GM18505 (cell line): ENCODE results near the gene RAB3A.

Experiments
- ATAC-seq: cut with Tn5 transposase; IDR thresholded peaks from one replicate; pipeline ENCODE4 v1.9.1; 2021; ENCODE audit not compliant: unreplicated experiment
- POLR2A ChIP-seq: IDR thresholded peaks from 4 replicates; pipeline ENCODE4 v1.6.1; 2011; ENCODE audit warnings: borderline replicate concordance; ENCODE audit not compliant: insufficient read depth, insufficient read length; ENCODE audit errors: extremely low read depth

RAB3A gene

DNA sequence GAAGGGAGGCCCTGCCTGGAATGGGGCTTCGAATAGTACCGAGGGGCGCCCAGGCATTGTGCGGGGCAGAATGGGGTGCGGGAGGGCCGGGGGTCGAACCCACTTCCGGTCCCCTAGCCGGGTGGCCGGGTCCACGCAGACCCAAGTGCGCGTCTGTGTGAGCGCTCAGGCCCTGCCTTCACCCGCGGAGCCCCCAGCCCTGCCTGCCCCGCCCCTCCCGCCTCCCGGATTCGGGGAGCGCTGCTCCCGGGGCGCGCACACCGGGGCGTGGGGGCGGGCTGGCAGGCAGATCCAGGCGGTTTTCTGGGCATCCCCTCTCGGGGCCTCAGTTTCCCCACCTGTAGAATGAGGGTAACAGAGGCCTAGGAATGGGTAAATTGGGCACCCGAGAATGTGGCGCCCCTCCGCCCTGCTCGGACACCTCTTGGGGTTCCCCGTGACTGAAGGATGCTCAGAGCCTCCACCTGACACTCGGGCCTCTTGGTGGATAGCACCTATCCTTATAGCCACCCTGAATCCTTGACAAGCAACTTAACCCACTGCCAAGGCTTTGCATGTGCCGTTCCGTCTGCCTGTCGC is 50.2 kb downstream of the RAB3A start:
- TF ChIP-seq POLR2A, result no peak
- peak; percentile 1 for ATAC-seq

DNA sequence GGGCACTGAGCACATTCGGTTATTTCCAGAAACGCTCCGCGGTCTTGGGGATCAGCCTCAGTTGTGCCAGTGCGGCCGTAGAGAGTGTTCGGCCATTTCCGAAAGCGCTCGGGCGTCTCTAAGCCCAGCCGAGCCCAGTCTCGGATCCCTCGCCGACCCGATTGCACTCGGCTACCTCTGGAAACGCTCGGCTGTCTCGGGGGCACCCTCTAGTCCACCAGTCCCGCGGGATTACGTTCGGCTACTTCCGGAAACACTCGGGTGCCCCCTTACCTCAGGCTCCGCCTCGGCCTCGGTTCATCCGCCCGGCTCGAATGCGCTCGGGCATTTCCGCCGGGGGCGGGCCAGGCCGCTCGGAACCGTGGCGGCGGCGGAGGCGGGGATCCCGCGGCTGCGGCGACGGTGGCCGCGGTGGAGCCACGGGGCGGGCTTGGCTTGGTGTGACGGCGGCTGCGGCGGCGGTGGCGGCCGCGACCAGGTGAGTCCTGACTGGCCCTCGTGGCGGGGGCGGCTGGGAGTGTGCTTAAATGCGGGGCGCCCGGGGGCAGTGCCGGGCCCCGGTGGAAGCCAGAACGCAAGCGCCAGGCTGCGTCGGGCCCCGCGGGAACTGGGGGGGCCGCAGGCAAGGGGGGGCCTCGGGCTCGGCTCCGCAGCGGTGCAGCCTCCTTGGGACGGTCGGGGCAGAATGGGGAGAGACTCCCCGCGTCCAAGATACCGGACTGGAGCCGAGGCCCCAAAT is 50.9 kb downstream of the RAB3A start, which contains the start of gene PIK3R2:
PIK3R2 (plus strand) TSS at position 347 of the 739 bp plus-strand sequence. CDS start 2,717 bp downstream, outside the sequence.
- ATAC-seq, result peak; percentile 66
- TF ChIP-seq POLR2A, result peak; percentile 49

DNA sequence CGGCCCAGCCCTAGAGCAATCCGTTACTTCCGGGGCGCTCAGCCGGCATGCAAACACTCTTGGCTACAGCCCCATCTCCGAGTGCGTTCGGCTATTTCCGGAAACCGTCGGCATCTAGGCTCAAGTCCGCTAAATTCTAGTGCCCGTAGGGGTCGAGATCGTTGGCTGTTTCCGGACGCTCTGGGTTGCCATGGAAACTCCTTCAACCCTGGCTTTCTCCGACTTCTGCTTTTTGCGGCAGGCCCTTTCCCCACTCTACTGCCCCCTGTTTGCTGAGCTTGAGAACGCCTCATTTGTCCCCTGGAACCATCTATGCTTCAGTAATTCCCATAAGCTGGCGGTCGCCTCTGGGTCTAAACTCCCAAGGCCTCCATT is 51.4 kb downstream of the RAB3A start:
- peak; percentile 59 for ATAC-seq

DNA sequence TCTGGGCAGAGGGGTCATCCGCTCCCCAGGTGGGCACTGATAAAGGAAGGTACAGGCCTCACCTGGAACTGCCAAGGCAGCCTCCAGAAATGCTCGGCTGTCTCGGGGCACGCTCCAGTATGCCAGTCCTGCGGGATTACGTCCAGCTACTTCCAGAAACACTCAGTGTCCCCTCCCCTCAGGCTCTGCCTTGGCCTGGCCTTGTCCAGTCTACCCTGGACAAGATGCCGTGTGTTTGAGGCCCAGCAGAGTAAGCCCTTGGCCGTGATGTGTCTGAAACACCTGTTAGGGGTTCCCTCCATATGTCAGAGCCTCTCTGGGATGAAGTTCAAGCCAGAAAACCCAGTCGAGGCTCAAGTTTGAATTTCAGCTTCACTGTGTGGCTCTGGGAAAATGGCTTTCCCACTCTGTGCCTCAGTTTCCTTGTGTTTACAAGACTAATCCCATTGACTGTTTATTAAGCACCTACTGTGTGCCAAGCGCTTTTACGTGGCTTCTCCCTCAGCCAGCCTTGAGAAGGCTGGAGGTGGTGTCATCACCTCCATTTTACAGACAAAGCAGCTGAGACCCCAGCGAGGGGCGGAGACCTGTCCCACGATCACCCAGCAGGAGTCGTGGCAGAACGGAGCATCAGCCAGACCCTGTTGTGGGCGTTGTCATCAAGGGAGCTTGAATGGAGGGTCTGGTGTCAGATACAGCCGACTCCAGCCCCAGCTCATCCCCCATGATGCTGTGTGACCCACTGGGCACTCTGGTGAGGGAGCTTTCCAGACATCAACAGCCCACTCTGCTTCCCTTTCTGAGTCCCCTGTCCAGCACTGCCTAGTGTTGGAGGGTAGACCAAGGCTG is 52.8 kb downstream of the RAB3A start:
- no peak for TF ChIP-seq POLR2A
- ATAC-seq, result no peak

More for the DNA sequence above, 51.4 kb downstream of the RAB3A start:
- peak; percentile 66 for TF ChIP-seq POLR2A

- TF ChIP-seq POLR2A, result no peak
- no peak for ATAC-seq
Measured at GRCh38 chr19:18149596-18149975, 54.3 kb downstream of the RAB3A start.

DNA sequence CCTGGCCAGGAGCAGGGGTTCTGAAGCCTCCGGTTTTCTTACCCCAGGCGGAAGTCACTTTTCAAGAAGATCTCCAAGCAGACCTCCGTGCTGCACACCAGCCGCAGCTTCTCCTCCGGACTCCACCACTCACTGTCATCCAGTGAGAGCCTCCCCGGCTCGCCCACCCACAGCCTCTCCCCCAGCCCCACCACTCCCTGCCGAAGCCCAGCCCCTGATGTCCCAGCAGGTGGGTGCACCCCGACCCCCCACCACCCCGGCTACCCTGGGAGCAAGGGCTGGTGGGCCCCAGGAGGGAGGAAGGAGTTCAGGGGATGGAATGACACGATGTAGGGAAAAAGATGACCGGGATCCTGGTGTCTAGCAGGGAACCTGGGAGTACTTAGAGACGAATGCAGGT is 56.4 kb downstream of the RAB3A start:
- TF ChIP-seq POLR2A, result no peak
- ATAC-seq, result no peak
